GM19455 (cell line): ENCODE measurements around the gene NACAD.
"Not testable (repeated sequence)": the region's sequence is repeated elsewhere in the genome, so short reads cannot be mapped to it uniquely, and the experiment has no call there.

Source experiments
- ATAC-seq: cut with Tn5 transposase; IDR thresholded peaks from one replicate; pipeline ENCODE4 v1.9.1; 2021; ENCODE audit not compliant: unreplicated experiment

Gene NACAD

DNA sequence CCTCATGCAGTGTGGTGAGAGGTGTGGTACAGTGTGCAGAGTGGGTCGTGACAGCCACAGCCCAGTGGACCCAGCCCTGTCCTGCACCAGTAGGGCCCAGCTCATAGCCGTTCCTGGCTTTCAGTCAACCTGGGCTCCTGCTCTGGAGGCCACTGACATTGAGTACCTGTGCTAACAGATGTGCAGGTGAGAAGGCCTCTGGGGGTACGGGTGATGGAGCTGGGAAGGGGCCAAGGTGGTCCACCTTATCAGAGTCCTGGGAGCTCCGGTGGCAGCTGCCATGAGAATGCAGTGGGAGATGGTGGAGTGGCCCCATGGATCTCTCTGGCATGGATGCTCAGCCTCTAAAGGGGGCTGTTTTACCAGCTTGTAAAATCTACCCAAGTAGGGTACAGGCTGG lies 28.8 kb upstream of the NACAD start:
- no peak for ATAC-seq

DNA sequence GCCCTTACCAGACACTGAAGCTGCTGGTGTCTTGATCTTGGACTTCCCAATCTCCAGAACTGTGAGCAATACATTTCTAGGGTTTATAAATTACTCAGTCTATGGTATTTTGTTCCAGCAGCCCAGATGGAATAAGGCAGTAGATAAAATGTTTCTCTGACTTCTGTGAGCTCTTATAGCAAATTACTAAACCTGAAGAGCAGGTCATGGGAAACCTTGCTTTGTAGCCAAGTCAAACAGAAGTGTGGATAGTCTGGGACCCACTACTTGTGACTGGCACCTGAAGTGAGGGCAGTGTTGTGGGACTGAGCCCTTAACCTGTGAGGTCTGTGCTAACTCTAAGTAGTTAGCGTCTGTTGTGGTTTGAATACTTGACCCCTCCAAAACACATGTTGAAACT lies 27.3 kb upstream of the NACAD start:
- no peak for ATAC-seq

DNA sequence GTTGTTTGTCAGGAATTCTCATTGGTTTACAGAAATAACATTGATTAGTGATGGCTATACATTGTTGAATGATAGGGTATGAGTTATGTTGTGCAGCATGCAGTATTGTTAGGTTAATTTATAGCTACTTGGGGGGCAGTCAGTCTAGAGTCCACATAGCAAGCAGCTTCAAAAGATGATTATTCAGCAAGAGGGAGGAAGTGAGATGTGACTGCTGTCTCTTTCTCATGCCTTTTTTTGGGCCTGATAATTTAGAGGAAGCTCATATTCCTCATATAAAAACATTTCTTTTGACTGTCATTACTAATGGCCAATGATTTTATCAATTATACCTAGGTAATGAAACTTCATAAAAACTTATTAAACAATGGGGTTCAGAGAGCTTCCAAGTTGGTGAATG lies 26.2 kb upstream of the NACAD start:
- no peak for ATAC-seq

DNA sequence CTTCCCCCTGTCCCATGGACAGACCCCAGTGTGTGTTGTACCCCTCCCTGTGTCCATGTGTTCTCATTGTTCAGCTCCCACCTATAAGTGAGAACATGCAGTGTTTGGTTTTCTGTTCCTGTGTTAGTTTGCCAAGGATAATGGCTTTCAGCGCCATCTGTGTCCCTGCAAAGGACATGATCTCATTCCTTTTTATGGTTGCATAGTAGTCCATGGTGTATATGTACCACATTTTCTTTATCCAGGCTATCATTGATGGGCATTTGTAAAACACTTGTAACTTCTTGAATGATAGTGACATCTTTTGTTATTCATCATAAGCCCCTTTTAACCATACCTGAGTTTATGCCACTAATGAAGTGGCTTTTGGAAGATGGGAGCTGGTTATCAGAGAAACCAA lies 25.5 kb upstream of the NACAD start:
- ATAC-seq = not testable (repeated sequence)

DNA sequence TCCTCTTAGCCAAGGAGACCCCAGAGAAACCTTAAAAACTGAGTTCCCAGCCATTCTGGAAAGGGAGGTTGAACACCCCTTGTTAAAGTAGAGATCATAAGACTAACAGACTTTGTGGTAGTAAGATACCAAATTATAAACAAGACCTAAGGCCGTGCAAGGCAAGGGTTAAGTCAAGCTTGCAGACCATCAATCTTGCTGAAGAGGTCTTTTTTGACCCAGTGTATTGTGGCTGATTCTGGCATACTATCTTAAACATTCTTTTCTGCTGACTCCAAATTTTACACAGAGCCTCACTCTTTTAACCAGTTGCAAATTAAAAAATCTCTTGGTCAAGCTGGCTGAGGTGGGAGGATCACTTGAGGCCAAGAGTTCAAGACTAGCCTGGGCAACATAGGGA lies 23.9 kb upstream of the NACAD start:
- no peak for ATAC-seq

DNA sequence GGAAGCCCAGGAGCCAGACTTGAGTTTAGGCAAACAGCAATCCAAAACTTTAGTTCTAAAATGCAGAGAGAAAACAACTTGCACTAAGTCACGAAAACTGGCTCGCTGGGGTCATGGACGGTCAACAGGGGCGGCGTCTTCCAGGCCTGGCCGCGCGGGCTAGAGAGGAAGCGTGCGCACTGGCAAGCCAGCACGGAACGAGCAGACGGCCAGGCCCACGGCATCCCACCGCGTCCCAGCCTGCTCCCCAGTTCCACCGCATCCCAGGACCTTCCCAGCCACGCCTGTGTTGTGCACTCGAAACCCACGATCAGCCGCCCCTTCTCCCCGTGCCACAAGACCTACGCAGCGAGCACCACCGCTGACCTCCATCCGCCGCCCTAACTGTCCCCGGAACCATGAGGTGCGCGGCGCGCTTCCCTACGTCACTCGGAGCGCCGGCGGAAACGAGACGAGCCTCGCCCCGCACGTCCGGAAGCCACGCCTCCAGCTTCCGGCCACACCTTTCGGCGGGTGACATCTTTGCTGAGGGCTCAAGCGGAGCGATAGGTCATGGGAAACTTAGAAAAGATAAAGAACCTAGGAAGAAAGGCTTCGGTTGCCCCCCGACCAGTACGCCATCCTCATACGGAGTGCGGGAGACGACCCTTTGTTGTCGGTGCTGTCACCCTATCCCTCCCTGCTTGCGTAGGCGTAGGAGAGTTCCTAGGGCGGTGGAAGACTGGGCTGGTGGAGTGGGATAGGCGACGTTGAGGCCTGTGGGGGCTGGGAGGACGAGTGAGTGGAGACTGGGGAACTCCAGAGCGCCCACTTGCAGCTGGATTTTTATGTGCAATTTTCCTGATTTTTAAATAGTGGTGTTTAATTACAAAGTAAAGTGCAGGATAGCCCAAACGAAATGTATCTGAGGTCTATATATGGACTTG lies 22.8 kb upstream of the NACAD start, which contains the start of gene TBRG4:
Gene TBRG4, minus strand, starts transcription at position 400 of the 926 bp plus-strand sequence. CDS start 2,460 bp downstream, outside the sequence.
- ATAC-seq = peak; percentile 93

DNA sequence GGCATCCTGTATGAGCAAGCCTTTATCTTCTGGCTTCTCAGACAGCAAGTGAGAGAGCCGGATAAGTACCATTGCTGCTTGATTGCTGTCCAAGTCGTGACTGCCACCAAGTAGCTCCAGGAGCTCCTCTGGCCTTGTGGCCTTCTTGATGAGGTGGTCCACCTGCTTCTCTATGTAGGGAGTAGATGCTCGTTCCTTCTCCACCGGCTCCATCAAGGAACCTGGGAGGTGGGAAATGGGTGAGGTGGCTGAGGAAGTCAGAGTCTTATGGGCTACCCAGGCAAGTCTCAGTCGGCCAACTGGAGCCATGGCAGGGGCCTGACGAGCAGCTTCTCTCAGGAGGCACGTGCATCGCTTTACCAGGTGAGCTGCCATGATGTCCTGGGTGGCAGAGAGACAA lies 20.1 kb upstream of the NACAD start:
- ATAC-seq = no peak

DNA sequence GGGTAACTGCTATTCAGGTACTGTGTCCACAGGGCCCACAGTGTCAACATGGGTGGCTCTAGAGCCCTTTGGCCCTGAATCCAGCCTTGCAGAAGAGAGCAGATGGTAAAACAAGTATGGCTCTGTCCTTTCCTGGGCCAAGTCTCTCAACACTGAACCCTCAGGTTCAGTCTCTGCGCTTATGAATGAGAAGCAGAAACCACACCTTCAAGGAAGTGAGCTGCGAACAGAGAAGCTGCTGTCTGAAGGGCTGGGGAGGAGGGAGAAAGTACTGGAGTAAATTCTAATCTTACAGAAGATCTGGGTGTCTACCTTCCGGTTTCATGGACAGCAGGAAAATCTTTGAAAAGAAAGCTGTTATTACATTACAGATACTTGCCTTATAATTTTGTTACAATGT lies 18.6 kb upstream of the NACAD start:
- ATAC-seq = no peak

DNA sequence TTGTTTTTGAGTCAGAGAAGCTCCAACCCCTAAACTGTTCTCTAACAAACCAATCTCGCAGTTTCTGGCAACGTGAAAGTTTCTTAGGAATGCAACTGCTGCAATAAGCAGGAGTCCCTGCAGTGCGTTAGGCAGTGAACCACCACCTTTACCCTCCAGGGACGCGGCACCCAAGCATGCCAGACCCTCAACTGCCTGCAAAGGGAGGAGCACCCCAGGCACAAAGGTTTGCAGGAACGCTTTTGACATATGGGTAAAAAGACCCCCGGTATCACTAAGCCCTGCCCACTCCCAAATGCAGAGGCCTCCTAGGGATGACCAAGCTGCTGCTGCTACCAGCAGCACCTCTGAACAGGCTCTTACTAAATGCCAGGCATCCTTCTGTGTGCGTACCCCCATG lies 18.1 kb upstream of the NACAD start:
- ATAC-seq = no peak

DNA sequence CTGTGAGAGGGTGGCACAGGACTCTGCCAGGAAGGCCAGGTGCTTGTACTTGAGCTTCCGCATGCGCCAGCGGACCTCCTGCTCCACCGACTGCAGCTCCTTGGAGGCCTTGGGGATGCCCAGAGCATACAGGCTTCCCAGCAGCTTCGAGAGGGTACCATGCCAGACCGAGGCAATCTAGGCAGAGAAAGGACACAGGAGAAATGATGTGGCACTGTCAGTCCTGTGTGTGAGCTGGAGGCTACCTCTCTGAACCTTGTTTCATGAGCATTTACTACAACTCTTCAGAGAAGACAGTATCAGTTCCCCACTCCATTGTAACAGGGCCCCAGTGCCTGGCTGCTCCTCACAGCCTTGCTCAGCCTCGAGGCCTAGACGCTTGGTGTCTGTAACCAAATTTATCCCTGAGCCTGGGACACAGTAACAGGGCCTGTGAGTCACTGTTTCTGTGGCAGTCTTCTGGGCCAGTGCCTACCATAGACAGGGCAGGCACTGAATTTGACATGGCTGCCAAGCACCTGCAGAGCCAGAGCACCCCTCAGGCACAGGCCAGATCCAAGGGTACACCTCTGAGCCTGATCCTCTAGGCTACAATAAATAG lies 16.9 kb upstream of the NACAD start:
- ATAC-seq = no peak

DNA sequence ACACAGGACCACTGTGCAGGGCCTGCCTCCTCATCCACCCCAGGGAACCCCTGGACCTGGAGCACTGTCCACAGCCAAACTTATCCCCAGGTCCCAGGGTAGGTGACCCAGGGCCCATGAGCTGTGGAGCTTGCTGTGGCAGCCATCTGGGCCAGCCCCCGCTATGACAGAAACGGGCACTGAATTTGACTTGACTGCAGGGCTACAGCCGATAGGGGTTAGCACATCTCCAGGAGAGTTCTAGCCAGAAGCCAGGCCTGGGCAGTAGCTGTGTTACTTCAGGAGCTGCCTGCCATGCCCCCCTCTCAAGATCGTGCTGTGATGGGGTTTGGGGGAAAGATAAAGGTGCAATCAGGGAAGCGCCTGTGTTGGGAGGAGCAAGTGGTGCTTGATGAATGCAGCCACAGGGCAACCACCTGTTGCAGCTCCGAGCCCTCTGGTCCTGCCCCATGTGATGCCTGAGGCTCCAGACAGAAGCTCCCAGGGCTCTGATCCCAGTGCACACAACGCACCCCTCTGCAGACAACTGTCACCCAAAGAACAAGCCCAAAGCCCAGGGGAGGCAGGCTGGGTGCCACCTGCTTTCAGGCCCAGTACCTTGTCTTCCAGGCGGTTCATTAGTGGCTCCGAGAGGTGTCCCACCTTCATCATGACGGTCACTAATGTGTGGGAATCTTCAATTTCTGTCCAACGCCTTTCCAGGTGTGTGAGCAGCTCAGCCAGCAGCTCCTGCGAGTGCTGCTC lies 16.2 kb upstream of the NACAD start:
- no peak for ATAC-seq

DNA sequence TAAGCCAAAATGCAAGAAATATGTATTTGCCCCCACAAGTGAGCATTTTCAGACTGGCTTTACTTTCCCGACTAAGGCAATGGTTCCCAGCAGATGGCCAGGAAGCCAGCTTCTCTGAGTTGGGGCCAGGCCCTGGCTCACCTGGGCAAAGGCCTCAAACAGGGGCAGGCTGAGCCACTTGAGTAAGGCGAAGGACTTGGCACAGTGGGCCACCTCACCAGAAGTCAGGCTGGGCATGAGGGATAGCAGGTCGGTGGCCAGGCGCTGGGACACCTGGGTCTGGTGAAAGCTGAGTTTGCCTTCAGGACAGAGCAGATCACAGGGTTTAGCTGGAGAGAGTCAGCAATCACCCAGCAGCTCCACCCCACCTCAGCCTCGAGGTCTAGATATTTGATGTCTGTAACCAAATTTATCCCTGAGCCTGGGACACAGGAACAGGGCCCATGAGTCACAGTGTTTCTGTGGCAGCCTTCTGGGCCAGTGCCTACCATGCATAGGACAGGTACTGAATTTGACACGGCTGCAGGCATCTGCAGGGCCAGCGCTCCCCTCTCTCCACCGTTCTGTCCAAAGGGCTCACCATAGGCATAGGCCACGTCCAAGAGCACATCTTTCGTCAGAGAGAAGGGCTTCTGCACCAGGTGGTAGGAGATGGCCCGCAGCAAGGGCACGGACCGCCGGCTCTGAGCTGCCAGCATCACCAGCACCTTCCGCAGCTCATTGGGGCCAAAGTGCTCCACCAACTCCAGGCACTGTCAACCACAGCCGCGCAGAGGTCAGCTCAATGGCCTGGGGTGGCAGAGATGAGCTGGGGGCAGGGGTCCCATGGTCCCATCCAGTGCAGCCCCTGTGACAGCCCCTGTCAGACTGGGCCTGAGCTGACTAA lies 15.4 kb upstream of the NACAD start:
- no peak for ATAC-seq

DNA sequence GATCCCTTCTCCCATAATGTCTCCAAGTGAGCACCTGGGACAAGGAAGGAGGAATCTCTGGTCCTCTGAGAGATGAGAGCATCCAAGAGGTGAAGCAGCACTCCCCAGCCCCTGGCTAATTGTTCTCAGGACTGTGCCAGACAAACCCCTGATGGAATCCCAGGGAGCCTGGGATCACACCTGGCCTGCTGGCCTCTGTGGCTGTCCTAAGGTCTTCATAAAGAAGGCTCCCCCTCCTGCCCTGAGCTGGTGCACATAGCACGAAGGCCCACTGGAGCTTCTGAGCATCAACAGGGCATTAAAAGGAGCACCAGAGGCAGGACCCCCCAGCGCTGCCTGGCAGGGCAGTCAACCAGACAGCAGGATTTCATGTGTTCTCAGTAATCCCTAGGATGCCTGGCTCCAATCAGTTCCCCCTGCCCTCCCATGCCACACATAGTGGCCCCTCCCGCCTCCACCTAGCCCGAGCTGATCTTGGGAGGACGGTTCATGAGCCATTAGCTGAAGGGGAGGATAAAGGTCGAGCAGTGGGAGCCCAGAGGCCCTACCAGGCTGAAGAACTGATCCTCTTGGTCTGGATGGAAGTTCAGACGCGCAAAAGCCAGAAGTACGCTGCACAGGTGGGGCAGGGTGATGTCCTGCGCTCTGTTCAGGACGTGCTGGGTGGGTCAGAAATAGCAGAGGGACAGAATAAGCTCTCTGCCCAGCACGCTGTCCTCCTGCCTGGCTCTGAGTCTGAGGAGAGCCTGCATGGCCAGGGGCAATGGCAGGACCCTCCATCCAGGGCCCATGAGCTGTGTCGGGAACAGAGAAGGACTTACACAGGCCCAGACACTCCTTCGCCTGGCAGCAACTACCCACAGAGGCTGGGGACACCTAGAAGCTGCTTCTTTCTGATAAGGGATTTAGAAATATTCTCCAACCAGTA lies 14.3 kb upstream of the NACAD start:
- no peak for ATAC-seq

DNA sequence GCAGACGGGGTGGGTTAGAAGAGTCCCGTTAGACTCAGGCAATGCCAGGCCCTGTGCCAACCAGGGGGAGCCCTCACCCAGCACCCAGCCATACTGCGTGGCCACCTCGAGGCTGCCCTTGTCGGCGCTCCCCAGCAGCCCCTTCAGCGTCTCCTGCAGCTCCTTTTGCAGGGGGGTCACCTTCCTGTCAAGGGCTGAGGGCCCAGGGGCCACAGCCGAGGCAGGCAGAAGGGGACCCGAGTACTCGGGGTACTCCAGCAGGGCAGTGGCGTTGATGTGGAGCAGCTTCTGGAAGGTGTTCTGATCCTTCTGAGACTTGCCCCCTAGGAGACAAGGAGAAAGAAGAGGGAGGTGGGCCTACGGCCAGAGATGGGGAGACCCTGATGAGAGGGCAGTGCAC lies 13.0 kb upstream of the NACAD start:
- no peak for ATAC-seq

DNA sequence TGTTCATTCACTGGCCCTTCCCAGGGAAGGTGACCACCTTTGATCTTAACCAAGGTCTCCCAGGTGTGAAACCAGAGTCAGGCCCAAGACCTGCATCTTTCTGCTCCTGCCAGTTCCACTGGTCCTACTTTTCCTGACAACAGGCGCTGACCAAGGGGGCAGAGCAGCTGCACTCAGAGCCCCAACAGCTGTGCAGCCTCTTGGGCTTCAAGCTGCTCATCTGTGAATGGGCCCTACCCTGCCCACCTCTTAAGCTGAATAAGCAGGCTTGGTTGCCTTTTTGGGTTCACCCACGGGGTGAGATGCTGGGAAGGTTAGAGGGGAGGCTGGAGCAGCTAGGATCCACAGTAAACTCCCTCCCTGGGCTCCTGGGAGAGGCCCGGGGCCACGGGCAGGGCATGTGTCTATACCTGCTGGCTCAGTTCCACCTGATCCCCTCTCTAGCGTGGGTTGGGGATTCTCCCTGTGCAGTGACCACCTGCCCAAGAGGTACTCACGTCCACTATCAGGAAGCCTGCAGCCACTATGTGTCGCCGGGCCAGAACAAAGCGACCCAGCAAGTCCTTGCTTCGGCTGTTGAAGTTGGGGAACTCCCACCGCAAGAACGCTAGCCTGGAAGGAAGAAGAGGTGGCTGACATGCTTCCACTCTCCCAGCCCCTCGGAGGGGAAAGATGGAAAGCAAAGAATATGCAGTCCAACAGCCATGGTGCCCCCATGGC lies 12.2 kb upstream of the NACAD start:
- ATAC-seq = no peak

DNA sequence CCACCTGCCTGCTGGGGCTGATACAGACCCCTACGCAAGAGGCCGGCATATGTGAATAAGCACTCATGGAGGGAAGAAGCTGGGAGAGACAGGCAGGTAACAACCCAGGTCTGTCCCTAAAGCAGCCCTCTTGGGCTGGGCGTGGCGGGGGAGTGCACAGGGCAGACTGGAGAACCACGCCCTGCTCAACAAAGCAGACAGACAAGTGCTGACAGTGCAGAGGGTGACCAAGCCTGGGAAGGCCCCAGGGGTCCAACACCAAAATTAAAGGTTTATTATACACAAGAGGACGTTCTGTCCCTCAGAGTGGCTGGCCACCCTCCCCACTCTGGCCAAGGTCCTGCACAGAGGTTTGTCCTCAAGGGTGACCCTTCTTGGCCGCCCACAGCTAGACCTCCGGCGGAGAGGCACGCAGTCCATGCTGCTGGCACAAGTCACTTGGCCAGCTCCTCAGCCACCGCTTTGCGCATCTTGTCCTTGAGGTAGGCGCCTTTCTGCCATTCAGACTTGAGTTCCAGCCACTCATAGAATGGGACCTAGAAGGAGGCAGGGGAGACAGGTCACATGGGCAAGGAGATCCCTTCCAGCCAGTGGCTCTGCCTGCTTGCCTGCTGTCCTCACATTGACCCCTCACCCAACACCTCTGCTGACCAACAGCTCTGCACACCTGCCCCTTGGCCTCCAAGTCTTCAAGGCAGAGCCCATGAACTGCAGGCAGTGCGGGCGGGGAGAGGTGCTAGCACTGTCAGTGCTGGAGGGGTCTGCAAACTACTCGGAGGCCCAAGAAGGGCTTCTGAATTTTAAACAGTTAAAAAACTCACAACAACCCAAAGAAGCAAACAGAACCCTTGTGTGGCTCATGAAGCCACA lies 11.4 kb upstream of the NACAD start:
- ATAC-seq = no peak

DNA sequence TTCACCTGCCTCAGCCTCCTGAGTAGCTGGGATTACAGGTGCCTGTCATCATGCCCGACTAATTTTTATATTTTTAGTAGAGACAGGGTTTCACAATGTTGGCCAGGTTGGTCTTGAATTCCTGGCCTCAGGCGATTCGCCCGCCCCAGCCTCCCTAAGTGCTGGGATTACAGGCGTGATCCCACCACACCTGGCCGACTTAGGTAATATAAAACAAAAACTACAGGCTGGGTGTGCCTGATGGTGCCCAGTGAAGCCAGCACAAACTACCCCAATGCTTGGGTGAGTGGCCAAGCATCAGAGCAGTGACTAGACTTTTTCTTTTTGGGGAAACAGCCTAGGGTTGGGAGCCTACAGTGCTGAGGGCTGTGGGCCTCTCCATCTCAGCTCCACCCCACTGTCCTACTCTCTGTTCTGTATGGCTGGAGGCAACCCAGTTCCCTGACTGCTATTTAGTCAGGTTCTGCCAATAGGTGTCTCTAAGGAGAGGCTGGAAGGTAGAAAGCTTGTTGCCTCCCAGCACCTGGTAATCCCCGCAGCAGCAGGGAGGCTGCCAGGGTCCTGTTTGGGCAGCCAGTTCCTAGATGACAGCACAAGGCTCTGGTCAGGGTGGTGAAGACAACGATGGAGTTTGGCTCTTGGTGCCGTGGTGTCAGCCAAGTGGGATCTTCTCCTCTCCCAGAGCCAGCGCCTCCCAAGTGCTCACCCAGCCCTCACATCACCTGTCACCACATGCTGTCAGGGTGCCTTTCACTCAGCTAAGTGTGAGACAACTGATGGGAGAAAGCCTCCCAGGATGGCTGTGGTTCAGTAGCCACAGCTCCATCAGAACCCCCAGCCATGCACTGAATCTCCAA lies 10.4 kb upstream of the NACAD start:
- no peak for ATAC-seq
